GM19468 (cell line): Measurements from ENCODE around the gene DDX50.
A peak's percentile ranks its signal among the peaks of the same experiment; 100 is the strongest.
"Not testable (repeated sequence)": the region's sequence is repeated elsewhere in the genome, so short reads cannot be mapped to it uniquely, and the experiment has no call there.

Experiments used
- ATAC-seq: cut with Tn5 transposase; IDR thresholded peaks from one replicate; pipeline ENCODE4 v1.9.1; 2021; ENCODE audit warnings: mild to moderate bottlenecking, moderate library complexity, moderate number of reproducible peaks; ENCODE audit not compliant: unreplicated experiment; ENCODE audit errors: extremely low read depth

Gene DDX50

GRCh38 chr10:68900427-68901104 is 549 bp upstream of the DDX50 start:
- ATAC-seq = no peak

- ATAC-seq = no peak
Observed at GRCh38 chr10:68902382-68902781, 1.3 kb downstream of the DDX50 start.

- no peak for ATAC-seq
Observed at GRCh38 chr10:68924593-68924992, 23.5 kb downstream of the DDX50 start.

GRCh38 chr10:68925489-68925888 is 24.4 kb downstream of the DDX50 start:
- ATAC-seq = no peak

- ATAC-seq = not testable (repeated sequence)
Observed at GRCh38 chr10:68929157-68929556, 28.0 kb downstream of the DDX50 start.

- ATAC-seq = not testable (repeated sequence)
Observed at GRCh38 chr10:68929888-68930287, 28.8 kb downstream of the DDX50 start.

- ATAC-seq = not testable (repeated sequence)
Observed at GRCh38 chr10:68932860-68933259, 31.7 kb downstream of the DDX50 start.

GRCh38 chr10:68934994-68935393 is 33.9 kb downstream of the DDX50 start:
- ATAC-seq = no peak

- no peak for ATAC-seq
Observed at GRCh38 chr10:68938117-68938516, 37.0 kb downstream of the DDX50 start.

- ATAC-seq = no peak
Observed at GRCh38 chr10:68938884-68939283, 37.8 kb downstream of the DDX50 start.

GRCh38 chr10:68940917-68941316 is 39.8 kb downstream of the DDX50 start:
- ATAC-seq = not testable (repeated sequence)

GRCh38 chr10:68950598-68950997 is 49.5 kb downstream of the DDX50 start:
- no peak for ATAC-seq

- no peak for ATAC-seq
Observed at GRCh38 chr10:68954904-68955303, 53.8 kb downstream of the DDX50 start.

GRCh38 chr10:68955355-68955831 is 54.3 kb downstream of the DDX50 start:
- no peak for ATAC-seq

- peak; percentile 31 for ATAC-seq
Observed at GRCh38 chr10:68955832-68956532, 54.9 kb downstream of the DDX50 start, which contains the start of gene DDX21. DDX21 (plus strand) TSS chr10:68956170; CDS start chr10:68956226, 56 bp downstream.

GRCh38 chr10:68957284-68957615 is 56.1 kb downstream of the DDX50 start:
- no peak for ATAC-seq

GRCh38 chr10:68957654-68958053 is 56.5 kb downstream of the DDX50 start:
- no peak for ATAC-seq

GRCh38 chr10:68959695-68960527 is 58.8 kb downstream of the DDX50 start:
- ATAC-seq = no peak

GRCh38 chr10:68963151-68963550 is 62.0 kb downstream of the DDX50 start:
- no peak for ATAC-seq

GRCh38 chr10:68973975-68974374 is 72.9 kb downstream of the DDX50 start:
- ATAC-seq = no peak
